ENCODE data around the gene GPT2.
"Not testable (repeated sequence)": the region's sequence is repeated elsewhere in the genome, so short reads cannot be mapped to it uniquely, and the experiment has no call there.

Gene GPT2

DNA sequence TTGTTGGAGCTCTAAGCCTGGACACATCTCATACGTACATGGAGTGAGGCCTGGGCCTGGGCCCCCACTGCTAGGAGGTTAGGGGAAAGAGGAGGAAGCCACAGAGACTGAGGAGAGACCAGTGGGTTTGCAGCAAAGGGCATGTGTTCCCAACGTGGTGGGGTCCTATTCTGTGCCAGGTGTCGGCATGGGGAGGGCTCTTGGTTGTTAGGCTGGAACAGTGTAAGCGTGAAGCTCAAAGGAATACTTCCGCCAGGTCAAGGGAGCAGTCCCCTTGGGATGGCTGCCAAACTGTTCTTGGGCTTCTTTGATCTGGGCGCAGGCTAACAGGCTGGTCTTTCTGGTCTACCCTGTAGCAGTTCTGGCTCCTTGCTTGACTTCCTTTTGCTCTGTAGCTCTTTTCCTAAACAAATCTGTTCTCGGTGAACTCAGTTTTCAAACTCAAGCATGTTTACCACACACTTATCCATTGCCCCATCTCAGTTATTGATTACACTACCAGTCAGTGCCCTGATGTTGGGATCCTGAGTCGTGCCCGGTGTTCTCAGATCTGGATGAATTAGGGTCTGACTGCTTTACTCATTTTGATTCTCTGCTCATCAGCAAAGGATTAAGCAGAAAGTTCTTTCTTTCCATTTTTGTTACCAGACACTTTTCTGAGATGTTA is 36.4 kb downstream of the GPT2 start:
- DNase-seq (ENCODE audit: low read depth, low spot score) = no peak

- DNase-seq (ENCODE audit: low read depth, low spot score) = no peak
These were observed 38.1 kb downstream of the GPT2 start for GRCh38 chr16:46922239-46922638.

DNA sequence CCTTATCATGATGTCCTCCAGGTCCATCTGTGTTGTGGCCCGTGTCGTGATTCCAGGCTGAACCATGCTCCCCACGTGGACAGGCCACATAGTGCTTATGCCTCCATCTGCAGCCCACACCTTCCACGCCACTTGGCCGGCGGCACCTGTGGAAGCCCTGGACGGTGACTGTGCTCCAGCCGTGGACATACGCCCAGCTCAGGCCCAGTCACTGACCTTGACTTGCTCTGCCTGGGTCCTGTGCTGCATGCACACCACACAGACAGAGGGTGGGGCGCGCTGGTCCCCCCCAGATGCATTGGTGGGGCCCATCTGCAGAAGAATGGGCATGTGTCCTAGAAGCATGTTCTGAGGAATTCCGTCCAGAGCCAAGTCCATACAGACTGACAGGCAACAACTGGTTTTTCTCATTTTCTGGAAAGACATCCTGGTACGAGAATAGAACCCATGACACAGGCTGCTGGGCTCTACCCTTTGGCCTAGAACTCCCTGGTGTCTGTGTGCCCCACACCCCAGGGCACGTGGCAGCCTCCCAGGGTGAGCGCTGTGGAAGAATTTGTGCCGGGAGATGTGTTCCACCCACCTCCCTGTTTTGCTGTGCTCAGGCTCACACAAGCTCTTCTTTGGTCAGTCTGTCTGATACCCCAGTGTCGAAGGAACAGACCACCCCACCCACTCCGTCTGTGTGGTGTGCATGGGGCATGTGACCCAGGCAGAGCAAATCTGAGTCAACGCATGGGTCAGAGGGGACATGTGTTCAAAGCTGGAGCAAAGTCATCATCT is 39.5 kb downstream of the GPT2 start:
- DNase-seq (ENCODE audit: low read depth, low spot score) = no peak

- no peak for DNase-seq (ENCODE audit: low read depth, low spot score)
These were observed 40.2 kb downstream of the GPT2 start for GRCh38 chr16:46924402-46924801.

DNA sequence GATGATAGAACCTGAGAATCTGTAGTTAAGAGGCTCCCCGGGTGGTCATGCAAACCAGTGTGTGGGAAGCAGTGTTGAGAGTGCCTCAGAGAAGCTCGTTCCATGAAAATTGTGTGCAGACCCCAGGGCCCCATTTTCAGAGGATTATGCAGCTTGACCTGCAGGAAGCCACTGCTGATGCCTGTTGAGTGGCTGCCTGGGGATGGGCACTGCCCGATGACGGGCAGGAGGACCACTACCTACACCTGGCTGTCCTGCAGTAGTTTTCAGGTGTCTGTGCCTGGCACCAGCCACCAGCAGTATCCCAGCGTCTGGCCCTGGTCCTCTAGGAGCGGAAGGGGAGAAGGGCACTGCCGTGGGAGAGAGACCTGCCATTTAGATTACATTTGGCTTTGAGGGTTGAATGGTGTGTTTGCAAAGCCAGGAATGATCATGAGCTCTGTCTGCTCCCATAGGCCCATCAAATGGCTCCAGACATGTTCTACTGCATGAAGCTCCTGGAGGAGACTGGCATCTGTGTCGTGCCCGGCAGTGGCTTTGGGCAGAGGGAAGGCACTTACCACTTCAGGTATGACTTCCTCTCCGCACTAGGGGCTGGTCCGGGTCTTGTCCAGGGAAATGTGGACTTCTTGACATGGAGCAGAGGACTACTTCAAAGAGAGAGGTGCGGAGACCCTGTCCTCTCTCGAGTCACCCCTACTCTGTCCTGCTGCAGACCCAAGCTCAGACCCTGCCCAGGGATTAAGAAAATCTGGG is 42.5 kb downstream of the GPT2 start:
- no peak for DNase-seq (ENCODE audit: low read depth, low spot score)

- DNase-seq (ENCODE audit: low read depth, low spot score) = no peak
These were observed 43.1 kb downstream of the GPT2 start for GRCh38 chr16:46927273-46927672.

DNA sequence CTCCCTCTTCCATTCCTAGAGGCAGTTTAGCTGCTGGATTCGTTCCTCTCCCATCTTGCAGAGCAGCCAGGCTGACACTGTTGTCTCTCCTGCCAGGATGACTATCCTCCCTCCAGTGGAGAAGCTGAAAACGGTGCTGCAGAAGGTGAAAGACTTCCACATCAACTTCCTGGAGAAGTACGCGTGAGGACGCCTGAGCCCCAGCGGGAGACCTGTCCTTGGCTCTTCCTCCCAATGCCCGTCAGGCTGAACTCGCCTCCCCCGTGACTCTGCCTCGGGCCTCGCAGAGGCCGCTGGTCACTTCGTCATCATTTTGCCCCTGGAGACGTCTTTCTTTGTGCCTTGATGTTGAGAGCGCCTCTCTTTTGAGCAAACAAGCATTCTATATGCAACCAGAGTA is 44.6 kb downstream of the GPT2 start:
- no peak for DNase-seq (ENCODE audit: low read depth, low spot score)

- no peak for DNase-seq (ENCODE audit: low read depth, low spot score)
These were observed 45.5 kb downstream of the GPT2 start for GRCh38 chr16:46929378-46930332.

DNA sequence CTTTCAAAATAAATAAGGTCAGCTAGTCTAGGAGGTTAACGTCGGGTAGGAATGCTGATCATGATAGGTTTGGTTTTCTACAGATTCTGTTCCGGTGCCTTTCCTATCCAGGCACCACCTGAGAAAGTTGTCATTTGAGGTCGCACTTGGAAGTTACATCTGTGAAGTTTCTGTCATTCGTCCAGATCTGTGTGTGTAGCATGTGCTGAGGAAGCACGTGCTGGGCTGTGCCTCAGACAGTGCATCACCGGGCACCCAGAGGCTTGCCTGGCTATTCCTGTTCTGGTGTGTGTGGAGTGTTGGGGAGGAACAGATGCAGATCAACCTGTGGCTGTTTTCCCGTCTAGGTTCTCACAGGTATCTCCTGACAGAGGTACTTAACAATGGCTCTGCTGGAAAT is 46.7 kb downstream of the GPT2 start:
- DNase-seq (ENCODE audit: low read depth, low spot score) = no peak

- DNase-seq (ENCODE audit: low read depth, low spot score) = peak; percentile 45
These were observed 48.6 kb downstream of the GPT2 start for GRCh38 chr16:46932802-46933201.

- no peak for DNase-seq (ENCODE audit: low read depth, low spot score)
These were observed 53.4 kb downstream of the GPT2 start for GRCh38 chr16:46937536-46937935.

DNA sequence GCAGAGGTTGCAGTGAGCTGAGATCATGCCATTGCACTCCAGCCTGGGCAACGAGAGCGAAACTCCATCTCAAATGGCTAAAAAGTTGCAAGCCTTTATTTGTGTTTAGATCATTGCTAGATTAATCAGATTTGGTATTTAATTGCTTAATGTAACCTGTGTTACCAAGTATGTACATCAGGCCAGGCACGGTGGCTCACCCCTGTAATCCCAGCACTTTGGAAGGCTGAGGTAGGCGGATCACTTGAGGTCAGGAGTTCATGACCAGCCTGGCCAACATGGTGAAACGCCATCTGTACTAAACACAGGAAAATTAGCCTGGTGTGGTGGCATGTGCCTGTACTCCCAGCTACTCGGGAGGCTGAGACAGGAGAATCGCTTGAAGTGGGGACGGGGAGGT is 60.6 kb downstream of the GPT2 start:
- not testable (repeated sequence) for DNase-seq (ENCODE audit: low read depth, low spot score)

DNA sequence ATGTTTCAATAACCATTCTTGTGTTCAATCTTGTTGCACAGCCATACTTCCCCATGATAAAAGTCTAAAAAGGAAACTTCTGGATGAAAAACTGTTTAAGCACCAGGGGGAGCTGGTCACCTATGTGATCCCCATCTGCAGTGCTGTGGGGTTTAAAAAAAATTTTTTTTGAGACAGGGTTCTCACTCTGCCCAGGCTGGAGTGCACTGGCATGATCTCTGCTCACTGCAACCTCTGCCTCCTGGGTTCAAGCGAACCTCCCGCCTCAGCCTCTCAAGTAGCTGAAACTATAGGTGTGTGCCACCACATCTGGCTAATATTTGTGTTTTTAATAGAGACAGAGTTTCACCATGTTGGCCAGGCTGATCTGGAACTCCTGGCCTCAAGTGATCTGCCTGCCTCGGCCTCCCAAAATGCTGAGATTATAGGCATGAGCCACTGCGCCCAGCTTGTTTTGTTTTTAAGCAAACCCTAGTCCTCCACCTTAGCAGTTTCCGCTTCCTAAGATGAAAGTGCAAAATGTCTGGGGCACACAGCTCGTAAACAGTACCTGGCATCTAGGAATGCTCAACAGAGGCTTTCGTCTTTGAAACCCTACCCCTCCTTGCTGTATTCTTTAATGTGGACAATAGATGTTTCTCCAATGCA is 63.9 kb downstream of the GPT2 start:
- no peak for DNase-seq (ENCODE audit: low read depth, low spot score)

- DNase-seq (ENCODE audit: low read depth, low spot score) = no peak
These were observed 64.5 kb downstream of the GPT2 start for GRCh38 chr16:46948548-46949166.

- DNase-seq (ENCODE audit: low read depth, low spot score) = no peak
These were observed 65.2 kb downstream of the GPT2 start for GRCh38 chr16:46949241-46949892.

- DNase-seq (ENCODE audit: low read depth, low spot score) = no peak
These were observed 65.8 kb downstream of the GPT2 start for GRCh38 chr16:46950009-46950408.

GRCh38 chr16:46954562-46954961 is 70.4 kb downstream of the GPT2 start:
- no peak for DNase-seq (ENCODE audit: low read depth, low spot score)

GRCh38 chr16:46961373-46962353 is 77.5 kb downstream of the GPT2 start:
- DNase-seq (ENCODE audit: low read depth, low spot score) = no peak

DNA sequence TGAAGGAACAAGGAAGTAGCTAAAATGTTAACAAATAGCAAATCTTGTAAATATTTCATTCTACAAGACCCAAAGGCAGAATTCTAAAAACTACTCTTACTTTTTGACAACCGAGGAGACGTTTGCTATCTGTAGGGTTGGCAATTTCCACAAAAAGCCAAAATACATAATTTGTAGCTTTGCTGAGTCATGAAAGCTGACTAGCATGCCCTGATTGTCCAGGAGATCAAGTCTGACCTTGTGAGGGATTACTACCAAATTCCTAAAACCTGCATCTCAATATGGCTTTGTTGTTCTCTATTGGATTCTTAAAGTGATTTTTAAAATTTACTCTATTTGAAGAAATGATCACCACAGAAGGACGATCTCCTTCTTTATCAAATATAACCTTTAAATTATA is 78.5 kb downstream of the GPT2 start:
- DNase-seq (ENCODE audit: low read depth, low spot score) = no peak
